CD4-positive, alpha-beta T cell treated with Interleukin-4 for 1 hour (primary cell): ENCODE measurements around the gene SEMA4F.

Experiments
- DNase-seq, 2 donors: peaks; one replicate each; pipeline ENCODE4 v3.0.0-alpha.2; 2020 to 2022

The SEMA4F gene

GRCh38 chr2:74670263-74670662, 16.2 kb downstream of the SEMA4F start:
- no peak for DNase-seq

GRCh38 chr2:74671479-74671878, 17.4 kb downstream of the SEMA4F start:
- DNase-seq = no peak

GRCh38 chr2:74673826-74674528, 19.9 kb downstream of the SEMA4F start:
- no peak for DNase-seq

GRCh38 chr2:74675090-74675489, 21.0 kb downstream of the SEMA4F start:
- DNase-seq = no peak

- no peak for DNase-seq
These were observed 22.3 kb downstream of the SEMA4F start for GRCh38 chr2:74676331-74676730.

- no peak for DNase-seq
These were observed 25.6 kb downstream of the SEMA4F start for GRCh38 chr2:74679615-74680014.

GRCh38 chr2:74682501-74682900, 28.5 kb downstream of the SEMA4F start:
- DNase-seq = no peak

GRCh38 chr2:74685408-74685807, 31.4 kb downstream of the SEMA4F start:
- DNase-seq = no peak

GRCh38 chr2:74688881-74689280, 34.8 kb downstream of the SEMA4F start:
- no peak for DNase-seq

GRCh38 chr2:74689671-74690070, 35.6 kb downstream of the SEMA4F start:
- no peak for DNase-seq

- peak; percentile 29 to 45 for DNase-seq
These were observed 36.5 kb downstream of the SEMA4F start for GRCh38 chr2:74690571-74690970.

- no peak for DNase-seq
These were observed 37.9 kb downstream of the SEMA4F start for GRCh38 chr2:74691929-74692328.

- no peak for DNase-seq
These were observed 39.2 kb downstream of the SEMA4F start for GRCh38 chr2:74693213-74693612.

GRCh38 chr2:74693668-74694067, 39.6 kb downstream of the SEMA4F start:
- no peak for DNase-seq

- no peak for DNase-seq
These were observed 40.2 kb downstream of the SEMA4F start for GRCh38 chr2:74694281-74694680.

GRCh38 chr2:74695663-74696062, 41.6 kb downstream of the SEMA4F start:
- DNase-seq = no peak

GRCh38 chr2:74696829-74697228, 42.8 kb downstream of the SEMA4F start:
- no peak for DNase-seq

GRCh38 chr2:74700643-74701372, 46.8 kb downstream of the SEMA4F start:
- DNase-seq = no peak

- no peak for DNase-seq
These were observed 48.1 kb downstream of the SEMA4F start for GRCh38 chr2:74702001-74702715.

- no peak for DNase-seq
These were observed 49.3 kb downstream of the SEMA4F start for GRCh38 chr2:74703373-74703772.

GRCh38 chr2:74704216-74704615, 50.2 kb downstream of the SEMA4F start:
- DNase-seq = no peak

GRCh38 chr2:74706741-74707140, 52.7 kb downstream of the SEMA4F start:
- no peak for DNase-seq

- no peak for DNase-seq
These were observed 53.8 kb downstream of the SEMA4F start for GRCh38 chr2:74707837-74708236.

GRCh38 chr2:74708296-74708695, 54.2 kb downstream of the SEMA4F start:
- DNase-seq = no peak
